Pulmonary artery endothelial cell (primary cell): ENCODE results near the gene XPC. TPM values are rescaled to one million over a fixed set of nuclear protein-coding genes. Genes with fewer than 3 reads are reported as not detected.
"Not testable (repeated sequence)": the region's sequence is repeated elsewhere in the genome, so short reads cannot be mapped to it uniquely, and the experiment has no call there.

Experiments
- DNase-seq: peaks from one replicate; pipeline ENCODE4 v3.0.0-alpha.2; 2011; ENCODE audit warnings: low read depth, low spot score
- total RNA-seq: library from RNA; depleted of rRNA; stranded (reverse); fragments of >200 nt; gene quantifications from 2 replicates; pipeline ENCODE4 v1.2.3, GENCODE V29; 2014

XPC gene
- total RNA-seq = 44.0 and 45.8 TPM in 2 replicates

GRCh38 chr3:14178247-14179113, at the start of gene XPC, which contains the start of gene LSM3:
TSS of gene XPC (minus strand) at chr3:14178601. CDS start at chr3:14178568, 33 bp downstream.
TSS of gene LSM3 (plus strand) at chr3:14178817. CDS start at chr3:14178861, 44 bp downstream.
- DNase-seq = peak; percentile 95

- no peak for DNase-seq
Measured at GRCh38 chr3:14227856-14228255, 49.5 kb upstream of the XPC start.

- DNase-seq = not testable (repeated sequence)
Measured at GRCh38 chr3:14226351-14226750, 48.0 kb upstream of the XPC start.

- DNase-seq = no peak
Measured at GRCh38 chr3:14225421-14225820, 47.0 kb upstream of the XPC start.

- no peak for DNase-seq
Measured at GRCh38 chr3:14224895-14225294, 46.5 kb upstream of the XPC start.

- DNase-seq = no peak
Measured at GRCh38 chr3:14223595-14223994, 45.2 kb upstream of the XPC start.

GRCh38 chr3:14222900-14223594, 44.6 kb upstream of the XPC start:
- no peak for DNase-seq

- DNase-seq = no peak
Measured at GRCh38 chr3:14222457-14222856, 44.1 kb upstream of the XPC start.

GRCh38 chr3:14221902-14222301, 43.5 kb upstream of the XPC start:
- DNase-seq = no peak

GRCh38 chr3:14220933-14221332, 42.5 kb upstream of the XPC start:
- DNase-seq = no peak

- no peak for DNase-seq
Measured at GRCh38 chr3:14218355-14218754, 40.0 kb upstream of the XPC start.

- no peak for DNase-seq
Measured at GRCh38 chr3:14216257-14217048, 38.1 kb upstream of the XPC start.

GRCh38 chr3:14214764-14215163, 36.4 kb upstream of the XPC start:
- no peak for DNase-seq

GRCh38 chr3:14213066-14213774, 34.8 kb upstream of the XPC start:
- no peak for DNase-seq

GRCh38 chr3:14212032-14212431, 33.6 kb upstream of the XPC start:
- no peak for DNase-seq

- no peak for DNase-seq
Measured at GRCh38 chr3:14211621-14212020, 33.2 kb upstream of the XPC start.

- no peak for DNase-seq
Measured at GRCh38 chr3:14210843-14211594, 32.6 kb upstream of the XPC start.

GRCh38 chr3:14210290-14210688, 31.9 kb upstream of the XPC start:
- DNase-seq = no peak

GRCh38 chr3:14209581-14210289, 31.3 kb upstream of the XPC start:
- DNase-seq = no peak

- no peak for DNase-seq
Measured at GRCh38 chr3:14208977-14209394, 30.6 kb upstream of the XPC start.
